Pancreas (tissue), 10 donors: ENCODE results near the gene BTBD1. TPM values are rescaled to one million over a fixed set of nuclear protein-coding genes. Genes with fewer than 3 reads are reported as not detected.
"Not testable (repeated sequence)": the region's sequence is repeated elsewhere in the genome, so short reads cannot be mapped to it uniquely, and the experiment has no call there.

Experiments used
- ATAC-seq, 4 donors: fragments of 200-7000 bp; cut with Tn5 transposase; one replicate each; pipeline versions ENCODE4 v1.8.0 to v1.9.1; 2020; ENCODE audit warnings: mild to moderate bottlenecking in 4 of 4, moderate library complexity in 4 of 4
- DNase-seq, 6 donors: peaks; one replicate each; pipeline ENCODE4 v3.0.0-alpha.2; 2020
- FAIRE-seq: peaks from 2 replicates; lab custom pipeline; 2012; peaks lifted over from hg19 to GRCh38; lab: Jason Lieb, UNC
- H3K27ac ChIP-seq, 4 donors: fragments of 200-600 bp; sonication (generic); 1 replicate in 3 of 4; 2 replicates in 1 of 4; pipeline versions ENCODE4 v1.5.0 to v1.8.0; 2020
- H3K27me3 ChIP-seq, 4 donors: fragments of 200-600 bp; one replicate each; pipeline ENCODE4 v1.8.0; 2021
- H3K36me3 ChIP-seq, 3 donors: fragments of 200-600 bp; sonication (generic) in 1 of 3; one replicate each; pipeline versions ENCODE4 v1.5.0 to v1.8.0; 2020 to 2021
- H3K4me1 ChIP-seq, 3 donors: fragments of 200-600 bp; one replicate each; pipeline ENCODE4 v1.8.0; 2021
- H3K4me3 ChIP-seq, 4 donors: fragments of 200-600 bp; sonication (generic) in 2 of 4; one replicate each; pipeline versions ENCODE4 v1.5.0 to v1.8.0; 2020 to 2021
- H3K9me3 ChIP-seq, 4 donors: fragments of 200-600 bp; one replicate each; pipeline ENCODE4 v1.8.0; 2021
- WGBS, 2 donors: extraction: QIAGEN DNeasy Blood & Tissue Kit; methylation state at CpG; one replicate each; pipeline ENCODE4 v1.1.7; 2013; 5-methylcytosine and 5-hydroxymethylcytosine counted together
- intact Hi-C, 3 donors: fragments of 100-400 bp; cut with DNase I; formaldehyde crosslinking; loops; one replicate each; pipeline versions ENCODE4 v1.11.1 to v1.14.2; 2022
- polyA plus RNA-seq, 2 donors: library from polyadenylated mRNA; stranded (reverse); fragments of 200-250 nt; gene quantifications; one replicate each; pipeline ENCODE4 v1.2.3, GENCODE V29; 2013
- total RNA-seq, 6 donors: library from RNA; stranded (reverse); fragmentation: NEBNext Ultra II Directional in 4 of 6; extraction: Animal tissue kit (Norgen Biotek cat#: 25700) in 4 of 6; gene quantifications; one replicate each; pipeline versions ENCODE4 v1.2.1 to v1.2.4, GENCODE V29; 2021 to 2023
- TF ChIP-seq, protein P1 (sequence below), 4 donors: fragments of 200-600 bp; sonication (generic) in 3 of 4; IDR thresholded peaks; one replicate each; pipeline versions ENCODE4 v1.5.0 to v1.8.0; 2021; ENCODE audit warnings: antibody characterized with exemption in 4 of 4
- donor health status: healthy with polysubstance abuse.
- donor health status: DM: no; HTN: no; CAD: no; lungs with moderate emphysema.
- donor health status: DM: no; HTN: no; CAD: no.
- donor health status: control.
- donor health status: control.
- donor health status: Bipolar disorder and iron deficiency.
- donor health status: DM: yes; HTN: yes; CAD: no.
- donor health status: DM: no; HTN: no; CAD: no.
- donor health status: DM: no; HTN: no; CAD: no.
- donor health status: DM: yes; HTN: yes; CAD: no.

The BTBD1 gene
- total and polyA plus RNA-seq, 8 donors, result 5.1 to 24.4 (median 15.3) TPM

GRCh38 chr15:83012636-83013035 is 54.4 kb downstream of the BTBD1 start:
- H3K4me1 ChIP-seq, result peaks cover 10 to 23% (median 19%) of the 10 kb centered on the region in 3 donors
- TF ChIP-seq, protein P1, sequence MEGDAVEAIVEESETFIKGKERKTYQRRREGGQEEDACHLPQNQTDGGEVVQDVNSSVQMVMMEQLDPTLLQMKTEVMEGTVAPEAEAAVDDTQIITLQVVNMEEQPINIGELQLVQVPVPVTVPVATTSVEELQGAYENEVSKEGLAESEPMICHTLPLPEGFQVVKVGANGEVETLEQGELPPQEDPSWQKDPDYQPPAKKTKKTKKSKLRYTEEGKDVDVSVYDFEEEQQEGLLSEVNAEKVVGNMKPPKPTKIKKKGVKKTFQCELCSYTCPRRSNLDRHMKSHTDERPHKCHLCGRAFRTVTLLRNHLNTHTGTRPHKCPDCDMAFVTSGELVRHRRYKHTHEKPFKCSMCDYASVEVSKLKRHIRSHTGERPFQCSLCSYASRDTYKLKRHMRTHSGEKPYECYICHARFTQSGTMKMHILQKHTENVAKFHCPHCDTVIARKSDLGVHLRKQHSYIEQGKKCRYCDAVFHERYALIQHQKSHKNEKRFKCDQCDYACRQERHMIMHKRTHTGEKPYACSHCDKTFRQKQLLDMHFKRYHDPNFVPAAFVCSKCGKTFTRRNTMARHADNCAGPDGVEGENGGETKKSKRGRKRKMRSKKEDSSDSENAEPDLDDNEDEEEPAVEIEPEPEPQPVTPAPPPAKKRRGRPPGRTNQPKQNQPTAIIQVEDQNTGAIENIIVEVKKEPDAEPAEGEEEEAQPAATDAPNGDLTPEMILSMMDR (IDR thresholded peaks at IDR 0.05), result no peak
- peak overlapping the region in 1 of 4 donors; percentile 99 for H3K4me3 ChIP-seq
- ATAC-seq, result no peak
- H3K27me3 ChIP-seq, result no peaks in the 10 kb centered on the region
- WGBS, 2 donors, result 96 to 97% methylated on average over 6 of the region's 6 CpGs
- FAIRE-seq, result no peak
- DNase-seq, result no peak
- no peaks in the 10 kb centered on the region for H3K9me3 ChIP-seq
- intact Hi-C loops, result no loop called here
- H3K36me3 ChIP-seq, result peaks cover 0 to 23% (median 0%) of the 10 kb centered on the region in 3 donors
- H3K27ac ChIP-seq, result no peak overlapping the region

GRCh38 chr15:83012076-83012426 is 55.0 kb downstream of the BTBD1 start:
- FAIRE-seq (no peak), DNase-seq (no peak), ATAC-seq (no peak)
- Histone ChIP-seq H3K36me3 (peaks cover 0 to 20% (median 0%) of the 10 kb centered on the region in 3 donors), H3K27me3 (no peaks in the 10 kb centered on the region), H3K4me1 (peaks cover 10 to 23% (median 19%) of the 10 kb centered on the region in 3 donors), H3K9me3 (no peaks in the 10 kb centered on the region), H3K4me3 (peak overlapping the region; percentile 87 to 99 (median 94)), H3K27ac (peak overlapping the region; percentile 66 to 77 (median 74))
- 55 to 62% methylated on average over 9 of the region's 9 CpGs for WGBS, 2 donors
- TF ChIP-seq, protein P1 (IDR thresholded peaks at IDR 0.05), result no peak
- intact Hi-C loops, result no loop called here

DNA sequence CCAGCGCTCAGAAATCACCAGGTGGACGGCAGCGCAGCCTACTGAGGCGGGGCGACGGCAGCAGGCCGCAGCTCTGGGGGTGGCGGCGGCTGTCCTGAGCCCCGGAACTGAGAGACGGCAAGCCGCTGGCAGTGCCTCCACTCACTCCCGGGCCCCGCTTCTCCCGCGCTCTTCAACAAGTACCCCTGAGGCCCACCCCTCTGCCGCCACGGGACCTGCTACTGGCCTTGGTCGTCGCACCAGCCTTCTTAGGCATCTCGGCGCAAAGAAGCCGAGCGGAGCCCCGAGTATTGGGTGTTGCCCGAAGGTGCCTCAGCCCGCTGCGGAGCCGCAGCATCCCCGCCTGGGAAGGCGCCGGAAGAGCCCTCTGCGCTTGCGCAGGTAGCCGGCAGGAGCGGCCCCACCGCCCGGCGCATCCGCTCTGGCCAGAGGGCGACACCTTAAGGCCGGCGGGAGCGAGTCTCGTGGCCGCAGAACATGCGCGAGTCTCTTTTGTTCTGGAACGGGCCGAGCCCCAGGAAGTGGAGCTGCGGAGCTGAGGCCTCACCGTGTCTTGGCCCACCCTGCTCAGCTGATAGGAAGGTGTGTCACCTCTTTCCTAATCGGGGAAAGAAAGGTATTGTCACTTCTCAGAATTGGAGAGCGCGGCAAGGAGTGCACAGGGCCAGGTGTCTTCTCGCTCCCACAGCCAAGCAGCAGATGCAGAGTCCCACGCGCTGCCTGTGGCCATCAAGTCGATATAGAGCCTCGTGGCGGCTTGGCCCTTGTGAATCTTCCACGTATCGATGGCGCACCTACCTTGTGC is 55.6 kb downstream of the BTBD1 start, which contains the start of gene C15orf40:
Gene C15orf40 (minus strand): TSS at position 369 of the 805 bp plus-strand sequence. CDS start 32 bp downstream, at position 337.
- peak; percentile 87 to 97 (median 92) for DNase-seq
- no peak for FAIRE-seq

DNA sequence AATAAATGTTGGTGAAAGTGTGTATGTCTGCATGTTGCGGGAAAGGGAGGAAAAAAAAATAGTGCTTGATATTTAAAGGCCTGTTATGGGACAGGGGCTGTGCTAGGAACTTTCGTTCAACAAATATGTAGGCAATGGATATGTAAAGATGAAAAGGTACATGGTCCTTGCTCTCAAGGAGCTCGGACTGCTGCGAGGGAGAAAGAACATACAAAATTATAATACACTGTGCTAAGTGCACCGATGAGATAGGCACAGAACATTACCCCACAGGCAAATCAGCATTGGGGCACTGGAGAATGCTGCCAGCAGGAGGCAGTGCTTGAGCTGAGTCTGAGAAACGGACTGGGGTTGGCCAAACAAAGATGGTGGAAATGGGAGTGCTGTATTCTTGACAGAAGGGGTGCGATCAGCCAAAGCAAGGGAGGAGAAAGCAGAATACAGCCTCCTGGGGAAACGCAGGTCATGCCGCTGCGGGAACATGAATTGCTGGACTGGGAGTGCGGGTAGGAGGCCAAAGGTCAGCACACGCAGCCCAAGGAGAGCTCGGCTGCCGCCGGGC is 56.3 kb downstream of the BTBD1 start:
- H3K36me3 ChIP-seq, result peaks cover 0 to 20% (median 0%) of the 10 kb centered on the region in 3 donors
- FAIRE-seq (no peak), ATAC-seq (peak; percentile 68 to 88 (median 80)), DNase-seq (peak; percentile 49 to 78 (median 68))
- 6% methylated on average over 15 of the region's 15 CpGs for WGBS, 2 donors
- no peaks in the 10 kb centered on the region for H3K27me3 ChIP-seq
- H3K9me3 ChIP-seq, result no peaks in the 10 kb centered on the region
- TF ChIP-seq, protein P1 (IDR thresholded peaks at IDR 0.05), result peak; percentile 34 to 54 (median 52)
- intact Hi-C loops, result no loop called here
- peak overlapping the region; percentile 87 to 99 (median 94) for H3K4me3 ChIP-seq
- H3K27ac ChIP-seq, result peak overlapping the region; percentile 66 to 77 (median 74)
- H3K4me1 ChIP-seq, result peaks cover 10 to 23% (median 19%) of the 10 kb centered on the region in 3 donors

More for the DNA sequence above, 55.6 kb downstream of the BTBD1 start, which contains the start of gene C15orf40:
- 1% methylated on average over 63 to 64 of the region's 64 CpGs for WGBS, 2 donors
- Histone ChIP-seq H3K9me3 (no peaks in the 10 kb centered on the region), H3K36me3 (peaks cover 0 to 15% (median 0%) of the 10 kb centered on the region in 3 donors), H3K27ac (peak within 1 kb of the TSS; percentile 66 to 77 (median 74)), H3K4me3 (peak within 1 kb of the TSS; percentile 87 to 99 (median 94)), H3K4me1 (peaks cover 10 to 23% (median 19%) of the 10 kb centered on the region in 3 donors), H3K27me3 (no peaks in the 10 kb centered on the region)
- TF ChIP-seq, protein P1 (IDR thresholded peaks at IDR 0.05), result peak; percentile 43 to 55 (median 46)
- intact Hi-C loops, result no loop called here
- ATAC-seq, result peak; percentile 97 to 99 (median 98)

DNA sequence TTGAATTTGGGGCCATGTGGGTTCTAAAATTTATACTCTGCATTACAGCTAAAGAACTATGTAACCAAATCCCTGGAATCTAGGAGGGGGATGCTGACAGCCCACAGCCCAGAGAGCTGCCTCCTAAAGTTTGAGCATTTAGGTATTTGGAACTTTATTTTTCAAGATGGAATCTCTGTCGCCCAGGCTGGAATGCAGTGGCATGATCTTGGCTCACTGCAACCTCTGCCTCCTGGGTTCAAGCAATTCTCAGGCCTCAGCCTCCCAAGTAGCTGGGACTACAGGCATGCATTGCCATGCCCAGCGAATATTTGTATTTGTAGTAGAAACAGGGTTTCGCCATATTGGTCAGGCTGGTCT is 66.4 kb downstream of the BTBD1 start:
- not testable (repeated sequence) for H3K4me3 ChIP-seq, H3K36me3 ChIP-seq, DNase-seq, H3K4me1 ChIP-seq, FAIRE-seq, H3K9me3 ChIP-seq, H3K27me3 ChIP-seq
- intact Hi-C loops, result loop anchor here in 1 of 3 donors (5.0 kb wide), 1 partner anchor 148 kb away; no protein-coding TSS in a partner anchor
- ATAC-seq, result peak in 1 of 4 donors; percentile 3
- WGBS, 2 donors, result 63 to 65% methylated on average over 3 of the region's 3 CpGs
- peak overlapping the region in 3 of 4 donors; percentile 19 to 63 (median 55) for H3K27ac ChIP-seq
